GM23248 (cell line): ENCODE results near the gene PDZRN4.

ENCODE experiments used
- EZH2 ChIP-seq: fragments of 200-600 bp; sonication (generic); IDR thresholded peaks from 2 replicates; pipeline ENCODE4 v1.6.1; 2018; ENCODE audit warnings: antibody characterized with exemption, mild to moderate bottlenecking; ENCODE audit not compliant: insufficient read depth, poor library complexity, severe bottlenecking
- EZH2phosphoT487 ChIP-seq: fragments of 200-600 bp; sonication (generic); IDR thresholded peaks from 2 replicates; pipeline ENCODE4 v1.6.1; 2018; ENCODE audit warnings: antibody characterized with exemption, moderate library complexity, mild to moderate bottlenecking, low read depth; ENCODE audit not compliant: insufficient read depth

- no peak for TF ChIP-seq EZH2
- TF ChIP-seq EZH2phosphoT487: no peak
Observed at GRCh38 chr12:41443690-41444089, 255.6 kb downstream of the PDZRN4 start.
